Measurements from ENCODE around the gene PRDM8.
"Not testable (repeated sequence)": the region's sequence is repeated elsewhere in the genome, so short reads cannot be mapped to it uniquely, and the experiment has no call there.

PRDM8 gene

DNA sequence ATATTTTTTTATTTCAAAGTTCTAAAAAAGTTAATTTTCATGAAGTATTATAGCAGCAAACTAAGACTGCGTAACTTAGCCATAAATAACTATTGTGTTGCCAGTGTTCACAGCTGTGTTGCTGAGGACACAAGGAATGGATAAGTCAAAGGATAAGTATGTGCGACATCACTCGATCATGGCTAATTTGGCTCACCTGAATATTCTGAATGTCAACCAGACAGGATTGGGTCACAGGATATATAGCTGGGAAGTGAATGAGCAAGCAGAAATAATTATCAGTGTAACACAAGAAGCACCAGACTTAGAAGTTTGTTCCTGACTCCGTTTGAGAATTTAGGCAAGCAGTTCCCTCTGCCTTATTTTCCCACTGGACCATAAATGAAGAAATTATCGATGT is 33.9 kb downstream of the PRDM8 start:
- DNase-seq, result no peak

DNA sequence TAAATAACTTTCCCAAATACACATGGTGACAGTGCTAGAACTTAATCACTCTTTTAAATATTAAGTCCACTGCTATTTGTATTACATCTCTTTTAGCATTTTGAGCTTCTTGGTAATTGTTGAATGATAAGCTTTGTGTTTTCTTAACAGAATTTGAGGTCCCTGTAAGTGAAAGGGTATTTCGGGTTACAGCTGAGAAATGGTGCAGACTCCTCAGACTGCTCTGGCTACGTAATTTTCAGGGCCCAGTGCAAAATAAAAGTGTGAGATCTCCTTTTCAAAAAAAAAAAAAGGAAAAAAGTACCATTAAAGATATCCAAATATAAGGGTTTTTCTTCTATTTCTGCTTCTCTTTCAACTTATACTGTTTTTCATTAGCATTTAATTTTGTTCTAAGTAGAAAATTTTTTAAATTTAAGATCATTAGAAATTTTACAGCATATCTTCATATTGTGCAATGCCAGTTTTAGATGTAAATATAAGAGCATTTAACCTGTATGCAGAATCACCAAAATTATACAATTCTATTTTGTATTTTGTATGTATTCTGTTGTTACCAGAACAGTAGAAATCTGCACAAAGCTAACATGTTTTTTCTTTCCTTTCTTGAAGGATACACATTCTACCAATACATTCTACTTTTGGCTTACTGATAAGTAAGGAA is 35.5 kb downstream of the PRDM8 start:
- DNase-seq, result no peak

DNA sequence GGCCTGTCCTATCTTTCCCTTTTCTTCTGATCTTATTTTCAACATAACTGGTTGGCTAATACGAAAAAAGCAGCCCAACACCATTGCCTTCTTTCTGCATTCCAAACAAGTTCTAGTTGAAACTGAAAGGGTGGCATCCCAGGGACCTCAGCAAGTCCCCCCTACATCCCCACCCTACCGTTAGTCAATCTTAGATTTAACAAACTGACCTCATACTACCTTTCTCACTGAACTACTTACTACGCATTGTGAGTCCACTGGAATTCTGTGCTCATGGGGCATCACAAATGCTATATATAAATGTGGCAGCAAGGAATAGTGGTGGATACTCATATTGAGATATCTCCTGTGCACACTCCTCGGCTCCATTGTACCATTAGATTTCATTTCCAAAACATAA is 36.1 kb downstream of the PRDM8 start:
- DNase-seq, result no peak

- no peak for DNase-seq
Measured at GRCh38 chr4:80235451-80235850, 38.1 kb downstream of the PRDM8 start.

DNA sequence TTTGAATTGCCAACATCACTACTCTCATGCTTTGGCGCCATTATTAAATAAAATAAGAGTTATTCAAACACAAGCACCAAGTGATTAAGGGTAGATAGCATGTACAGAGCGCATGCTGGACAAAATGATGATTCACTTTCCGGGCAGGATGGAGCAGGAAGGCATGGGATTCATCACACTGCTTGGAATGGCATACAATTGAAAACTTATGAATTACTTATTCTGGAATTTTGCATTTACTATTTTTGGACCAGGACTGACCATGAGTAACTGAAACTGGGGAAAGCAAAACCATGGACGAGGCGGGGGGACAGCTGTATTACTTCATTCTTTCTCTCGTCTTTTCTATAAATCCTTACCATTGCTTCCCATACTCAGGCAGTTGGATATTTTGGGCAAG is 40.7 kb downstream of the PRDM8 start:
- DNase-seq, result no peak

DNA sequence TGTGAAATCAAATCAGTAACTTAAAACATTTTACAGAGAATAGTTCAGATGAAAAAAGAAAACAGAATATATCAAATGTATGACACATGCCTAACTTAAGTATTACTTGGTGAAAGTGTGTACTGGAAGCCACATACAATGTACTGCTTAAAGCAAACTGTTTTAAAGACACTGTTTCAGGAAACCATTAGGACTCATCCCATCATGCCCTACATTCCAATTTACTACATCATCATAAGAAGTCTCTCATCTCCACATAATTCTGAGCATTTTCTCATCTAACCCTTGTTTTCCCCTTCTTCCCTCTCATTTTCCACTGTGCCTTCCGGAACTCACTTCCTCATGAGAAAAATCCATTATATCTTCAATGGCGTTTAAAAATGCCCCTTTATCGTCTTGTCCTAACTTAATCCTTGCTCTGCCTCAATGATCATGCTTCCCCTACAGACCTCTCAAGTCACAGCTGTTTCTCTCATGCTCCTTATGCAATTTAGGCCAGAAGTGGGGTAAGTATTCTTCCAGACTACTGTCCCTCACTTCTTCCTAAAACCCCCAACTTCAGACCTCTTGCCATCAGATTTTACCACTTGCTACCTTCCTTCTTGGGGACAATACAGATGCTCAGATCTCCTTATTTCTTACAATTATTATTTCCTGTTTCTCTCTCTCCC is 42.3 kb downstream of the PRDM8 start:
- DNase-seq, result no peak

- DNase-seq, result no peak
Measured at GRCh38 chr4:80240976-80241375, 43.7 kb downstream of the PRDM8 start.

DNA sequence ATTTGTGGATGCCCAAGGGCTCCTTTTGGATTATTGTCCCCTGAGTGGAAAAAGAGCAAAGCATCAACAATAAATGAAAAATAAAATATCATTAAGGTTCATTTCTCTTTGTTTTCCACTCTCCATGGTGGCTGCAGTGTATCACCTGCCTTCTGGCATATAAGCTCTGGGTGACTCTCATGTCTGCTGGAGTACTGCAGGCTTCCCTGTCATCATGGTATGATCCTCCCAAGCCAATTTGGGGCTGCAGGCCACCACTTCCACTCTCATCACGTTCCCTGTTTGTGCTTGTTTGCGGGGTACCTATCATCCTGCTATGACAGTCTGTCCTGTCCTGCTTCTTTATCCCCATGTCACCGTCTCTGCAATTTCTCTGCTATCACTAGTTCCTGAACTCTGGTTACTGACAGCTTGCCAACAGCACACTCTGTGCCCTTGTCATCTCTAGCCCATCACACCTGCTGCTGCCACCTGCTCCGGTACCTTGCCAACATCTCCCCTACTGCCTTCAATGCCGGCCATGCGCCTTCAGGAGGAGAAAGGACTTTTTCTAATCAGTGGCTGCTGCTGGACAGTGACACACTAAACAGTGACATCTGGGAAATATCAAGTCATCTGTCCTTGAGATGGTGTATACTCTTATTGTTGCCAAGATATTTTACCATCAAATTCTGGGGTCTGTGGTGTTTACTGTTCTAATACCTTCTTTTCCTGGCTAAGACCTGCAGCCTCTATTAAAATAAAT is 46.1 kb downstream of the PRDM8 start:
- DNase-seq, result no peak

GRCh38 chr4:80247484-80247883 is 50.2 kb downstream of the PRDM8 start:
- DNase-seq, result not testable (repeated sequence)

GRCh38 chr4:80249144-80249543 is 51.8 kb downstream of the PRDM8 start:
- DNase-seq, result no peak

DNA sequence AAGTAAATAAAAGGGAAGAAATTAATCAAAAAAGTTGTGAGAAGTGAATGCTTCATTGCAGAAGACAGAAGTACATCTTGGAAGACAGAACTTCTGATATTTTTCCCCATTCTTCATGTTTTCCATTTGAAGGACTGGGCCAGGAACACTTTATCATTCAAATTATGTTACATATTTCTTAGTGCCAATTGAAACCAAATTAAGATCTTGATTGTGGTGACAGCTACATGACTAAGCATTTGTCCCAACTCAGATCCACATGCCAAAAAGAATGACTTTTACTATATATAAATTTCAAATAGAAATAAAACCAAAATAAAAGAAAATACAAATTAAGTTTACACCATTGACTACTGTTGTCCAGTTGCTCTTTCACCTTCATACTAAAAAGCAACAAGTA is 55.1 kb downstream of the PRDM8 start:
- DNase-seq, result no peak

DNA sequence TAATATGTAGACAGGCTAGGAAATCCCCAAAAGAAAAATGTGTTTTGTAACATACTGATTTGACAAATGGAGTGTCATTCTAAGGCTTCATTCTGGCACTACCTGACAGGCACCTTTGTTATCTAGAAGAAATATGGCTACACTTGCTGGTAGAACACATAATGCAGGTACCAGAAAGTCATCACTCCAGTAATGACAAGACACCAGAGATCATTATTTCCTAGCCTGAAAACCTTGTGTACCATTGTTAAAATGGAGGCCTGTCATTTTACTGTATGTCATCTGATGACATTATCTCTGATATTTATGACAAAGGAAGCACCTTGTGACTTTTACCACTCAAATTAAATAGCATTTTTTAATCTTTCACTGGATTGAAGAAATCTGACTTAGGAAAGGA is 55.6 kb downstream of the PRDM8 start:
- DNase-seq, result no peak

GRCh38 chr4:80253510-80253909 is 56.2 kb downstream of the PRDM8 start:
- DNase-seq, result no peak

Measured in effector CD8-positive, alpha-beta T cell (primary cell).